Hematopoietic multipotent progenitor cell treated with erythropoietin and hydrocortisone succinate and interleukin-3 and kit ligand, for 17 days (in vitro differentiated cells): Measurements from ENCODE around the gene ZBTB16.
"Not testable (repeated sequence)": the region's sequence is repeated elsewhere in the genome, so short reads cannot be mapped to it uniquely, and the experiment has no call there.

Experiments
- DNase-seq: peaks from one replicate; pipeline ENCODE4 v3.0.0-alpha.2; 2015; ENCODE audit warnings: low spot score

ZBTB16 gene

DNA sequence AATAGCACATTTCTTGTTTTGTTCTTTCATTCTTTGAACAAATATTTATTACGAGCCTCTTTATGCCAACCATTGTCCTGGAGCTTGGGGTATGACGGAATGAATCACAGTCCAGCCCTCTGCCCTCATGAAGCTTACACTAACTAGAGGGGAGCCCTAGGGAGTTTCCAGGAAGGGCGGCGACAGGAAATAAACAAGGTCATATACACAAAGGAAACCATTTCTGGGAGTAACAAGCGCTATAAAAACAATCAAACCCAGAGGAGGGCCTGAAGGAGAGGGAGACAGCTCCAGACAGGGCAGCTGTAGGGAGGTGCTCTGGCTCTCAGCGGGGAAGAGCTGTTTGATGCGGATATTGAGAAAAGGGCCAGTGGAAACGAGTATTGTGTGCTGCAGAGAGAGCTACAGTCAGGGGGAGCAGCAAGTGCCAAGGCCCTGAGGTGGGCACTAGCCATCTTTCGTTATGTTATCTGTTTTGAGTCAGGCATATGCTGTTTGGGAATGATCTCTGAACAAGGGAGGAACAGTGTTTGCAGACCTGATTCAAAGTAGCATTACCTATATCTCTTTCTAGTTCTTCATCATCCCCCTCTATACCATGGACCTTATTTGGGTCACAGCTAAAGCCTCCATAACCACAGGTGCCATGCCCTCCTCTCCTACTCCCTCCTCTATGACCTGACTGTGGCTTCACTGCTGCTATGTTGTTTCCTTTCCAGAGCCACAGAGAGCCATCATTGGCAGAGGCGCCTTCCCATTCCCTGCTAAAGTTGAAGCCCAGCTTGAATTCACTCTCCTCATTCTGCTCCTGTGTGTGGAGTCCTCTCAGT, 15.3 kb upstream of the ZBTB16 start:
- no peak for DNase-seq

DNA sequence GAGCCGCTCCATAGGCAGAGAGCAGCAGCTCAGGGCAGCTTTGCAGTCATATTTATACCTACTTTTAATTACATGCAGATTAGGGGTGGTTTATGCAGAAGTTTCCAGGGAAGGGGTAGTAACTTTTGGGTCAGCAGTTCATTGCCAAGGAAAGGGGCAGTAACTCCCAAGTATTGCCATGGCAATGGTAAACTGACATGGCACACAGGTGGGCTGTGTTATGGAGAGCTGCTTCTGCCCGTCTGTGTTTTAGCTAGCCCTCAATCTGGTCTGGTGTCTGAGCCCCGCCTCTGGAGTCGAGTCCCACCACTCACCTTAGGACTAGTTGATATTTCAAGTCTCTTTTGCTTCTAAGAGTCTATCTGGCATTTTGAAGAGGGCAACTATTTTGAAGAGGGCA, 12.2 kb upstream of the ZBTB16 start:
- no peak for DNase-seq

DNA sequence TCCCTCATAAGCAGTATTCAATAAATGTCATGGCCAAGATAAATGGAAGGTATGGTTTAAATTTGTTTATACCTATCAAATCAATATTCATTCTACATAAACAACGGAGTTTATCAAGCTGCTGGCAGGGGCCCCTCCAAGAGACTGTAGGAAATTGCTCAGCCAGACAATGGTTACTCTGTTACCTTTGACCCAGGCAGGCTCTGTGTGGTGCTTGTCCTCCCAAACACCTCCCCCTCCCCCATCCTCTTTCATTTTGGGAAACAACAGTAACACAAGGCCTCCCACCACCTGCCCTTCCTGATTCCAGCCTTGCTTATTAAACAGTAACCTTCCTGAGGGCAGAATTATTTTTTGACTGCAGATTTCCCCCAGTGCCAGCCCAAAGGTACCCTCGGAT, 10.5 kb upstream of the ZBTB16 start:
- DNase-seq: no peak

DNA sequence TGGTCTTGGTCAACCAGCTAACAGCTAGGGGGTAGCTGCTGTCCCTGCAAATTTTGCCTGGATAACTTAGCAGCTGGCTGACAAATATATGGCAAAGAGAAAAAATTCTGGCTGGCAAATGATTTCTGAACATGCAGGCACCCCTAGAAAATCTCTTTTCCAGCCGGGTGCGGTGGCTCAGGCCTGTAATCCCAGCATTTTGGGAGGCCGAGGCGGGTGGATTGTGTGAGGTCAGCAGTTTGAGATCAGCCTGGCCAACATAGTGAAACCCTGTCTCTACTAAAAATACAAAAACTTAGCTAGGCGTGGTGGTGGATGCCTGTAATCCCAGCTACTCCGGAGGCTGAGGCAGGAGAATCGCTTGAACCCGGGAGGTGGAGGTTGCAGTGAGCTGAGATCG, 9.7 kb upstream of the ZBTB16 start:
- not testable (repeated sequence) for DNase-seq

DNA sequence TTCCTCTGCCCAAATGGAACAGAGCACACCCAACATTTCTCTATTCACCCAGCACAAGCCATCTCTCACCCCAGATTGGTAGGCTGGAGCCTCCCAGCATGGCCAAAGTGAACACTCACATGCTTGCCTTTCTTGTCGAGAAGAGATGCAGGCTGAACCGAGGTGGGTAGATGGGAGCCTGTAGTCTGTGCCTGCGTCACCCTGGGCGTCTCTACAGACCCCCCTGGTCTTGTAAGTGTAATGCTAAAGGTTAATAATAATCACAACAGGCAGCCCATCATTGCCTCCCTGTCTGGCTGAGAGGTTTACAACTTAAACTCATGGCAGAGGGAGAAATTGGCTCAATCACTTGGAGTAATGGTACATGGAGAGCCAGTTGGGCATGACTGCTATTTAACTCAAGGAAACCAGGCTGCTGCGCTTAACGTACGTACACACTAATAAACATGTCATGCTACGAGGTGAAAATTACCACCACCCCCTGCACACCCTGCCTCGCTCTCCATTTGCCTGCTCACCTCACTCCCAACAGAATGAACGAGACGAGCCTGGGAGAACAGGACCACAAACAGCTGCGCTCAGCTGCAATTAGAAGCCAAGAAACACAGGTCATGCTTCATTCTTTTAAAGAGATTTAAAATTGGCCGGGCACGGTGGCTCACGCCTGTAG, 9.1 kb upstream of the ZBTB16 start:
- DNase-seq: no peak

DNA sequence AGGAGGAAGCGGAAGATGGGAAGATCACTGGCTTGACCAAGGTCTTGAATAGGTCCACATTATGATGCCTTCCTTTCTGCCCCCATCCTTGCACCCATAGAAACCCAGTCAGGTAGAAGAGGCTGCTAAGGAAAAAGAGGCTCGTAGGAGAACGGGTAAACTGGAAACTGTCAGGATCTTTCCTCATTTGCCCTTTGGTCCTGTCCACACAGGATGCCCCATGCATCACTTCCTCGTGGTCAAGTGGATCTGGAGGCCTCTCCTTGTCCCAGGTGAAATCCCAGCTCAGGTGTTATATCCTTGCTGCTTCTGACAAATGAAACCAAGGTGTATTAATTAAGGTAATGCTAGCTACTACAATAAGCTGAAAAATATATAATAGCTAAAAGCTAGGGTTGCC, 8.0 kb upstream of the ZBTB16 start:
- no peak for DNase-seq

DNA sequence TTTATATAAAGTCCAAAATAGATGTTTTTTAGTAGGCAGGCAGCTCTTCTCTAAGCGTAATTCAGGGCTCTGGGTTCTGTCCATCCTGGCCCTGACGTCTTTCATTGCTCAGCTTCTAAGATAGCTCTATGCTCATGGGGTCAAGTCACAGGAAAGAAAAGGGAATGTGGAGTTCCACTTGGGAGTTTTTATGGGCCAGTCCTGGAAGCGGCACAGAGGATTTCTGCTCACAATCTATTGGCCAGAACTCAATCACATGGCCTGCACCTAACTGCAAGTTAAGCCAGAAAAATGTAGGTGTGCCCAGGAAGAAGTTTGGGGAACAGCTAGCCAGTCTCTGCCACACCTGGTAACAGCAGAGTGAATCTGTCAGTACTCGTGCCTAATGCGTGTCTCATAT, 7.4 kb upstream of the ZBTB16 start:
- no peak for DNase-seq

DNA sequence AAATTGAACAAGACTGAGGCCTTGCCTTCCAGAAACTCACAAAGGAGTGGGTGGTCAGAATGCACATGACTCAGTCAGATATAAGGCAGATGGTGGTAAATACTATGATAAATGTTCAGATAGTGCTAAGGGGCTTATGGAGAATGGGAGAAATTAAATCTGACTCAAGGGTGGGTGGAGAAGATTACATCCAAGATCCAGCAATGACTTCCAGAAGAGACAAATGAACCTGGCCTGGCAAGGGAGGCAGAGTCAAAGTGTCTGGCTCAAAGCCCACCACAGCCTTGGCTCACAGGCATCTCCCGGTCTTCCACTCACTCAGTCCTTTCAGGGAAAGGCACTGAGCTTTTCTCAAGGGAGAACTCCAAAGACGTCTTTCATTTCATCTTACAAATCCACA, 6.1 kb upstream of the ZBTB16 start:
- no peak for DNase-seq

DNA sequence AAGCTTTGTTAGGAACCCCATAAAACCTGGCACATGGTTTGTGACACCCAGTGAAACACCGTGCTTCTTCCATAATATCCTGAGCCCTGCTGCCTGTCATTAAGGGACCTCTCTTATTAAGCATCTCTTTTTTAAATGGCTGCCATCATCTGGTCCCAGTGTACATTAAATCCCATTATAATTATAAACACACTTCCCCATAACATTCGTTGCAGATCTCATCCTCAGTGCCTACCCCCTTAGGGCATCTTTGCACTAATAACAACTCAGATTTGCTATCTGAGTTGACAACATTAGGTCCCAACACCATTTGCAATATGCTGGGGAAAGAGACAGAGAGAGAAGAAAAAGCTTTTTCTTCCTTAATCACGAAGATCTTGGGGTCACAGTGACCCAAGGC, 4.7 kb upstream of the ZBTB16 start:
- no peak for DNase-seq

DNA sequence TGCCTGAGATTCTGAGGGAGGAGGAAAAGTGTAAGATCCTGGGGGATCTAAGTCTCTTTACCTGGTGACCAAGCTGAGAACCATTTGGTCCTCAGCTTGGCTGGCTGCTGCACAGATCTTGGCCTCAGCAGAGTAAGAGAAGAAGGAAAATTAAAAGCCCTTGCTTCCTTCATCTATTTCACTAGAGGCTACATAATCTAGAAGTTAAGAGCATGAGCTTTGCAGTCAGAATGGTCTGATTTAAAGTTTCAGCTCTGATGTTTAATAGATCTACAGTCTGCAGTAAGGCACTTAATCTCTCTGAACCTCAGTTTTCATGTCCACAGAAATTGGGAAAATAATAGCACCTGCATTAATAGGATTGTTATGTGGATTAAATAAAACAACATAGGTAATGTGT, 3.1 kb upstream of the ZBTB16 start:
- DNase-seq: no peak

DNA sequence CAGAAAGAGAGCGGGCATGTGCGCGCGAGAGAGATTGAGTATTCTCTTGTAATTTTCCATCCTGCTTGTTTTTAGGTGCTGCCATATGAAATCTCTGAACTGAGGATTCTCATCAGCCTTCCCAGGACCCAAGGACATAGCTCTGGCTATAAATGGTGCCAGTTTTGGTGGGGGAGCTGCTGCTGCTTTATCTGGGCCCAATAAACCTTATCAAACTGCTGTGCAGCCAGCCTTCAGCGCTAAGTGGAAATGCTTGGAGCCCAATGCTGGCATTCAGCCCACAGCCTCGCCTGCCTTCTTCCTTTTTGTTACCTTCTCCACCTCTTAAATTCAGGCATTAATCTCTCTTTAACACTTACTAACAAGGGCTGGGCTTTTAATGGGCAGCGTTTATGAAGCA, 2.4 kb upstream of the ZBTB16 start:
- no peak for DNase-seq

DNA sequence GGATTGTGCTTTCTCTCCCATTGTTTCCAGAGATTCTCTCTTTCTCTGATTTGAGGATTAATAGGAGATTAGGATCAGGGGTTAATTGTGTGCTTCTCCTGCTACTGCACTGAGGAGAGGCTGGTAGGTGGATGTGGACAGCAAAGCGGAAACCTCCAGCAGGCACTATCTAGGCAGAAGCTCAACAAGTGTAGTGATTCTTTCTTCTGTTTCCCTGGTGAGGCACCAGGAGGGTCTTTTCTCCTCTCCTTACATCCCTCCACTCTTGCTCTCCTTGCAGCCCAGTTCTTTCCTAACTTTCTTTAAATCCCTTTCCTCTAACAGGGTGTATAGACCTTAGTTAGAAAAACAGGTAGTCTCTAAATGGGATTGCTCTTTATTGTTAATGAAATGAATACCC, 1.9 kb upstream of the ZBTB16 start:
- DNase-seq: no peak

DNA sequence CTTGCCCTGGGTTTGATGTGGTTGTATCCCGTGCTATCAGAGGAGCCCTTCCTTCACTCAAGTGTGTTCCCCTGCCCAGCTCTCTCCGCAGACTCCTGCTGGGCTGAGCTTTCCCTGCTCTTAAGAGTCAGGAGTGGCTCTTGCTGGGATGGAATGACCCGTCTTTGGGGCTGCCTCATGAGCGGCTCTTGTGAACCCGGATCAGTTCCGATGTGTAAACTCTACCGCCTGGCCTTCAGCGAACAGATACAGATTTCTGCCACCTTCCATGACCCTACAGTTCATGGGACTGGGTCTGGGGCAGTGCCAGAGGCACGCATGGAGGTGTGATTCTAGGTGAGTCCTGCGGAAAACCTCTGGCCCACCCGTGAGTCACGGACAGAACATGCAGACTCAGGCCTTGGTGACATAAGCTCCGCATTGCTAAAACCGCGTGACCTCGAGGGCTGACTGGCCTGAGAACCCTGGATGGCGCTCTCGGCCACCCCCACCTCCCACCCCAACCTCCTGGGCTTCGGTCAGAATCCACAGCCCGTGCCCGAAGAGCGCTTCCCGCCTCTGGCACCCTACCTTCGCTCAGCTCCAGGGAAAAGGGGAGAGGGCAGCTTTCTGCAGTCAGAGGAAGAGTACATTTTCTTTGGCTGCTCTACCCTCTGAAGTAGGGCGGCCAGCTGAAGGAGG, 1.3 kb upstream of the ZBTB16 start:
- DNase-seq: no peak

DNA sequence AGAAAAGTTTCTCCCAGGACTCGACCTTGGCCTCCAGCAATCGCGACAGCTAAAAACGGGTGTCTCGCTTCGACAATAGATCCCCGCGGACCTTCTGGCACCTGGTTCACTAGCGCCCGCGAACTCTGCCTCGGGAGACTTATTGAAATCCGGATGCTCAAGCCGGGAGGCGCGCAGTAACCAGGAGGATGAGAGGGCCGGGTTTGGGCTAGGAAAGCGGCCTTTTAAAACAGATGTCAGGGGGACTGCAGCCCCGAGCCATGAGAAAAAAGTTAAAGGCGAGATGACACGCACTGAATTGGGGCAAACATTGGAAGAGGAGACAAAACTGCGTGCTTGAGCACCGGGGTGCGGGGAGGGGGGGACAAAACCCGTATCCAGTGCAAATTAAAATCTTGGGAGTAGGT, 637 bp upstream of the ZBTB16 start:
- no peak for DNase-seq

DNA sequence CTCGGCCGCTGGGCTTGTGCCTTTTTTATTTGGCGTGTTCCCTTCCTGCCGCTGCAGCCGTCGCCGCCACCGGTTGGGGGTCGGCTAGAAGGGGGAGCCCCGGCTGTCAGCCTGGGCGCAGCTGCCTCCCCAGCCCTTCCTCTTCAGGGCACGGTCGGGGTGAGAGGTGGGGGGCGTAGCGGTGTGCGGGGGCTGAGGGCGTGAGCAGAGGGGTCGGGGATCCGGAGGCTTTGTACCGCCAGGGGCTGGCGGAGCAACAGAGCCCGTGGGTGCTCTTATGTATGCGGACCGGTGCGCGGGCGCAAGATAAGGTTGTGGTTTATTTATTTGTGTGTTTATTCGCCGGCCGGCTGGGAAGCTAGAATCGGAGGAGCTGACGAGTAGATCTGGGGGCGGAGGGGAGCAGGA, 477 bp downstream of the ZBTB16 start:
- DNase-seq: no peak

DNA sequence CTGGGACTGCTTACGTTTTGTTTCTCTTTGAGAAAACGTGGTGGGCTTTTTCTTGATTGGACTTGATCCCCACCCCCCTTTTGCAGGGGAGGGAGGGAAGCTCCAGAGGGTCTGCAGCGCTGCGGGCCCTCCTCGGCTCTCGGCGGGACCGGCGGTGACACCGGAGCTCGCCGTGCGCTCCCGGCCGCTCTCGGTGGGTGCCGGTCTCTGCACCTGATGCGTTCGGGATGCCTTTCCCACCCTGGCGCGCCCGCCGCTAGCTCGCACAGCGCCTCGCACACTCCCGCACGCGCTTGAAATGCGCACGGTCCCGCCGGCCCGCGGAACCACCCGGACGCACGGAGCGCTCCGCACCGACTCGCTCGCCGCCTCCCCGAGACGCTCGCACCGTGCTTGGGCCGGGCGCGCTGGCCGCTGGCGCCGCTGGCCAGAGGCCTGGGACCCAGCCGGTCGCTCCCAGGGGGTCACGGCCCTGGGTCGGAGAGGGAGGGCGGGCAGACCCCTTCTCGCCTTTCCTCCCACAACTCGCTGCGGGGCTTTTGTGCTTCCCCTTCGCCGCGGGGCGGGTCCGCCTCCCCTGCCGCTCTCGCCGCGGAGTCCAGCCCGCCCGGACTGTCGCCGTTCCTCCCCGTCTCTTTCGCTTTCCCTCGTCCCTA, 1.0 kb downstream of the ZBTB16 start:
- DNase-seq: no peak

DNA sequence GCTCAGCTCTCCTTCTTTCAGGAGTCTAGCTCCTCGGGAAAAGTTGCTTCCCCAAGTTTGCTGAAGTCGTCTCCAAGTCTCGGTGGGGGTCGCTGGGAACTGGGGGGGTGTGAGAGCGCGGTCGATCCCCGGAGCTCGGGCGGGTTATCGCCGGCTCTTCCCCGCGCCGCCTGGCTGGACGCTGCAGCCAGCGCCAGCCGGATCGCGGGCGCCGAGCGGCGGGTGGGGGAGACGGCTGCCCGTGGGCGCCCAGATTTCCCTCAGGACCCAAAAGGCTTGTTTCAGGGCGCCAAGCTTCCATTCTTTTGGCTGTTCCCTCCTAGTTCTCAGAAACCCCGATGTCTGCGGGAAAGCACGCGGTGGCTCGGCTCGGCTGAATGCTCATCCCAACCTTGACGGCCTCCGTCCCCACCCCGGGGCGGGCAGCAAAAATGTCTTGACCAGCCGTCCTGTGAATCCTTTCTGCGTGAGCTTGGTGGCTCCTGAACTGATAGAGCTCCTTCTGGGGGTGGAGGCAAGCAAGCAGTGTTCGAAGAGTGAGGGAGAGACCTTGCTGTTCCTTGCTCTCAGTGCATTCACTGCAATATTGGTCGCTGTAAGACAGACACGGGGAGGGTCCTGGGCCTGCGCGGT, 1.7 kb downstream of the ZBTB16 start:
- DNase-seq: no peak

DNA sequence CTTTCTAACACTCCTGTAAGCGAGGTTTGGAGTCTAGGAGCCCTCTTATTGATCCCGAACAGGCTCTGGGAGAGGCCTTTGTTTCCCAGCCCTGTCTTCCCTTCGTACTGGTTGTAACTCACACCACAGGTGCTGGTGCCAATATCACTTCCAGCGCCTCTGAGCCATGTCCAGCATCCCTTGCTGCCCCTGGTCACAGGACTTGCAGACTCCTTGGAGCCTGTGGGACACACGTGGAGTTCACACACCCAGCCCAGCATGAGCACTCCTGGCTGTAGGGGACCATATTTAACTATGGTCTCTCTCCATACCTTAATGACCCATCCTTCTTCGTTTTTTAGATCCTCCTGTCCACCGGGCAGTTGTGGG, 2.2 kb downstream of the ZBTB16 start:
- DNase-seq: no peak

DNA sequence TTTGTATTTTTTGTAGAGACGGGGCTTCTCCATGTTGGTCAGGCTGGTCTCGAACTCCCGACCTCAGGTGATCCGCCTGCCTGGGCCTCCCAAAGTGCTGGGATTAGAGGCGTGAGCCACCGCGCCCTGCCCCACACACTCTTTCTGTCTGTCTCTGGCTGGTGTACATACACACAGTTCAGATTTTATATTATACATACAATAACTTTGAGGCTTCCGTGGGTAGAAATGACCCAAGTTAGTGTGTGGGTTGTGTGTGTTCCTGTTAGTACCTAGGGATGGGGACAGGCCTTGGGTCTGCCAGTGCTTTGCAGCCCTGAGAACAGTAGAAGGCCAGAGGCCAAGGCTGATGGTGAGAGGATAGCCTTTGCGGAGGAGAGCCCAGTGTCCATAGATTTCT, 2.8 kb downstream of the ZBTB16 start:
- no peak for DNase-seq

DNA sequence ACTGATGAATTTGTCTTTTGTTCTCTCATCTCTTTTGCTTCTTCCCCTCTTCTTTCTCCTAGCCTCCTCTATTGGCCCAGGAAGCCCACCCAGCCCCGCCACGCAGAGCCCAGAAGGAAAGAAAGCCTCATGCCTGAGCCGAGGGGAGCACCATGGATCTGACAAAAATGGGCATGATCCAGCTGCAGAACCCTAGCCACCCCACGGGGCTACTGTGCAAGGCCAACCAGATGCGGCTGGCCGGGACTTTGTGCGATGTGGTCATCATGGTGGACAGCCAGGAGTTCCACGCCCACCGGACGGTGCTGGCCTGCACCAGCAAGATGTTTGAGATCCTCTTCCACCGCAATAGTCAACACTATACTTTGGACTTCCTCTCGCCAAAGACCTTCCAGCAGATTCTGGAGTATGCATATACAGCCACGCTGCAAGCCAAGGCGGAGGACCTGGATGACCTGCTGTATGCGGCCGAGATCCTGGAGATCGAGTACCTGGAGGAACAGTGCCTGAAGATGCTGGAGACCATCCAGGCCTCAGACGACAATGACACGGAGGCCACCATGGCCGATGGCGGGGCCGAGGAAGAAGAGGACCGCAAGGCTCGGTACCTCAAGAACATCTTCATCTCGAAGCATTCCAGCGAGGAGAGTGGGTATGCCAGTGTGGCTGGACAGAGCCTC, 3.8 kb downstream of the ZBTB16 start:
- no peak for DNase-seq

DNA sequence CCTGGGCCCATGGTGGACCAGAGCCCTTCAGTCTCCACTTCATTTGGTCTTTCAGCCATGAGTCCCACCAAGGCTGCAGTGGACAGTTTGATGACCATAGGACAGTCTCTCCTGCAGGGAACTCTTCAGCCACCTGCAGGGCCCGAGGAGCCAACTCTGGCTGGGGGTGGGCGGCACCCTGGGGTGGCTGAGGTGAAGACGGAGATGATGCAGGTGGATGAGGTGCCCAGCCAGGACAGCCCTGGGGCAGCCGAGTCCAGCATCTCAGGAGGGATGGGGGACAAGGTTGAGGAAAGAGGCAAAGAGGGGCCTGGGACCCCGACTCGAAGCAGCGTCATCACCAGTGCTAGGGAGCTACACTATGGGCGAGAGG, 4.3 kb downstream of the ZBTB16 start:
- DNase-seq: no peak

DNA sequence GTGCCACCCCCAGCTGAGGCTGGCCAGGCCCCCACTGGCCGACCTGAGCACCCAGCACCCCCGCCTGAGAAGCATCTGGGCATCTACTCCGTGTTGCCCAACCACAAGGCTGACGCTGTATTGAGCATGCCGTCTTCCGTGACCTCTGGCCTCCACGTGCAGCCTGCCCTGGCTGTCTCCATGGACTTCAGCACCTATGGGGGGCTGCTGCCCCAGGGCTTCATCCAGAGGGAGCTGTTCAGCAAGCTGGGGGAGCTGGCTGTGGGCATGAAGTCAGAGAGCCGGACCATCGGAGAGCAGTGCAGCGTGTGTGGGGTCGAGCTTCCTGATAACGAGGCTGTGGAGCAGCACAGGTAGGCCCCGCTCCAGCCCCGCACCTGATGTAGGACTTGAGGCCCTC, 4.7 kb downstream of the ZBTB16 start:
- no peak for DNase-seq
